ENCODE measurements around the gene MBOAT1.

The MBOAT1 gene

DNA sequence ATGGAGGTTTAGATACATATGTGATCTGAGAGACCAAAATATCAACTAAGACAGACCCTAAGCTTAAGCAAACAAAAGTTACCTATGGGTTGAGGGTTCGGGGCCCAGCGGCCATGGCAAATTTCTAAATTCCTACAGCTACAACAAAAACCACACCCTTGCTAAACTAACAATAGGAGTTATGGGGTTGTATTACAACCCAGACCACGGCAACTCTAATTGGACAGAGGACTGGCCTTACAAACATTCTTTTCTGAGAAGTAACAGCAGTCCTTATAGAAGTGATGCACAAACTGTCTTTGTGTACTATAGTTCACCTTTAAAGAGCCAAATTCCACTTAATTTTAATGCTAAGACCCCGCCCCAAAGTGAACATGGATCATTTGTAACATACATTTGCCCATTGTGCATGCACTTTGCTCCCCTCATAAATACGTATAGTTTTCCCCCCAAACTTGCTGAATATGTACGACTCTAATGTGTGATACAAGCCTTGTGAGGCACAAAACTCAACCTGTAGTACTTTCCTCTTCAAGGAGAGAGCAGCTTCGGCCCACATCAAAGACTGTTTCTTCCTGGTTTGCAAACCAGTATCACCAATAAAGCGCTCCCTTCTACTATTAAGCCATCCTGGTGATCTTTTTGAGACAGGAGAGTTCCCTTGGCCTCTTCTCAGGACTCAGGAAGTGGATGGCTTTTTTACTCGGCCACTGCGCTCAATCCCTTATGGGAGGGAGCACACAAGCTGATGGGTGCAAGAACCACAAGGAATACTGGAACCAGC is 25.6 kb upstream of the MBOAT1 start:
- TF ChIP-seq, protein P1, sequence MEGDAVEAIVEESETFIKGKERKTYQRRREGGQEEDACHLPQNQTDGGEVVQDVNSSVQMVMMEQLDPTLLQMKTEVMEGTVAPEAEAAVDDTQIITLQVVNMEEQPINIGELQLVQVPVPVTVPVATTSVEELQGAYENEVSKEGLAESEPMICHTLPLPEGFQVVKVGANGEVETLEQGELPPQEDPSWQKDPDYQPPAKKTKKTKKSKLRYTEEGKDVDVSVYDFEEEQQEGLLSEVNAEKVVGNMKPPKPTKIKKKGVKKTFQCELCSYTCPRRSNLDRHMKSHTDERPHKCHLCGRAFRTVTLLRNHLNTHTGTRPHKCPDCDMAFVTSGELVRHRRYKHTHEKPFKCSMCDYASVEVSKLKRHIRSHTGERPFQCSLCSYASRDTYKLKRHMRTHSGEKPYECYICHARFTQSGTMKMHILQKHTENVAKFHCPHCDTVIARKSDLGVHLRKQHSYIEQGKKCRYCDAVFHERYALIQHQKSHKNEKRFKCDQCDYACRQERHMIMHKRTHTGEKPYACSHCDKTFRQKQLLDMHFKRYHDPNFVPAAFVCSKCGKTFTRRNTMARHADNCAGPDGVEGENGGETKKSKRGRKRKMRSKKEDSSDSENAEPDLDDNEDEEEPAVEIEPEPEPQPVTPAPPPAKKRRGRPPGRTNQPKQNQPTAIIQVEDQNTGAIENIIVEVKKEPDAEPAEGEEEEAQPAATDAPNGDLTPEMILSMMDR (IDR thresholded peaks at IDR 0.05), result no peak

DNA sequence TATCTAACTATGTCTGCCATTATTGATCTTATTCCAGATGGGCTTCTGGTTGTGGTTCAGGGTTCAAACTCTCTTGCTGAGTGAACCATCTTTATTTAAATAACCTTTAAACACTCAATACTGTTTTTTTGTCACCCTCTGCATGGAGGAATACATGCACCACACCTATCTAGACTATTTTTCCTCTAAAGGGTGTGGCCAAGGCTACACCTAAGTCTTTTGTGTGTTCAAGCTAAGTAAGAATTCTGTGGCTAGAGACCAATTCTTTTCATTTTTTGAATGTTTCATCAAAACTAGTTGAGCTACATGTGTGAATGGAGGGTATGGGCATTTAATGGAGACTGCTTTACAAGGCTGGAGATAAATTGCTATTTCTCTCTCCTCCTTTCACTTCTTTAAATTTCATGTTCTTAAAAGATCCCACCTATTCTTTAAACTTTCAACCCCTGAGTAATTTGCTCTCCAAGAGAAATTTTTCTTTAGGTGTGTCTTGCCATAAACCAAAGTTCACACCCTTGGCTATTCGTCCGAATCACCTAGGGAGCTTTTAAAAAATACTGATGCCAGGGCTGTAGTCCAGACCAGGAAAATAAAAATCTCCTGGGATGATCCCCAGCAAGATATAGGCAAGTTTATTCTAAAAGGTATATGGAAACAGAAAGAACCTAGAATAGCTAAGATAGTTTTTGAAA is 24.8 kb upstream of the MBOAT1 start:
- TF ChIP-seq, protein P1 (IDR thresholded peaks at IDR 0.05), result no peak

DNA sequence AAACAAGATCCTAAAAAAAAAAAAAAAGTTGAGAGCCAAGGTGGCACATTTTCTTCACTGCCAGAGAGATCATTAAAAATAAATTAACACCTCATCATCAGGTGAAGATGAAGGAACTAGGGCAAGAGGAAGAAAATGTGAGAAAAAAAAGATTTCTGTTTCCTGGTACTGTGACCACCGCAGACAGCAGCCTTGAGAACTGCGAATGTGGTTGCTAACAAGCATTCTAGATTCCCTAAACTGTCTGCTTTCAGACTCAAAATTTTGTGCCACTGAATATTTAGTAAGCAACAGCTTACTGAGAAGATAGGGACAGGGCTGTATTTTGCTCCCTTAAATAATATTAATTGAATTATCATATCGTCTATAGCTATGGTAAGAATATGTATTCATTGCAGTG is 24.1 kb upstream of the MBOAT1 start:
- TF ChIP-seq, protein P1 (IDR thresholded peaks at IDR 0.05), result no peak

DNA sequence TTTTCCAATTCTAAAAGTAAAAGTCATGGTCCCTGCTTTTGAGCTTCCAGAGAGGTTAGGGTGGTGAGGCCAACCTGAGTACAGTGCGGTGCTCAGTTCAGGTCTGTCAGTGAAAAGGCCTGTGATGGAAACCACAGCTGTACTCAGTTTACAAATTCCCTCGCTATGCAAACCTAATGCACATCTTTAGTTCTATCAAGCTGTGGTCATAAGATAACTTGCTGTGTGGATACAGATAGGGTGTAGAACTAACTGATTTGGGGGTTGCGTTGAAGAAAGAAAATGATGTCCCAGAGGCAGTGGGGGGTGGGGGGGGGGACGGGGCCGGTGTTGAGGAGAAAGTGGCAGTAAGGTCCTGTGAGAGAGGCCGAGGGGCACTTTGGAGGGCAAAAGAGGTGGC is 22.8 kb upstream of the MBOAT1 start:
- TF ChIP-seq, protein P1 (IDR thresholded peaks at IDR 0.05), result no peak

DNA sequence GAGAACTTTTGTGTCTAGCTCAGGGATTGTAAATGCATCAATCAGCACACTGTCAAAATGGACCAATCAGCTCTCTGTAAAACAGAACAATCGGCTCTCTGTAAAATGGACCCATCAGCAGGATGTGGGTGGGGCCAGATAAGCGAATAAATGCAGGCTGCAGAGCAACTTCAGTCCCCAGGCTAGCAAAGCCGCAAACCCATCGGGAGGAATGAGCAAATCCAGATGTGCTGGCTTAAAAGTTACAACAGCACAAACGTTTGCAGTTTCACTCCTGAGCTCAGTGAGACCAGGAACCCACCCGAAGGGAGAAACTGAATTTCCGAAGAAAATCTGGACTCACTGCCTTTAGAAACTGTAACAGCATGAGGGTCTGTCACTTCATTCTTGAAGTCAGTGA is 21.9 kb upstream of the MBOAT1 start:
- TF ChIP-seq, protein P1 (IDR thresholded peaks at IDR 0.05), result no peak

DNA sequence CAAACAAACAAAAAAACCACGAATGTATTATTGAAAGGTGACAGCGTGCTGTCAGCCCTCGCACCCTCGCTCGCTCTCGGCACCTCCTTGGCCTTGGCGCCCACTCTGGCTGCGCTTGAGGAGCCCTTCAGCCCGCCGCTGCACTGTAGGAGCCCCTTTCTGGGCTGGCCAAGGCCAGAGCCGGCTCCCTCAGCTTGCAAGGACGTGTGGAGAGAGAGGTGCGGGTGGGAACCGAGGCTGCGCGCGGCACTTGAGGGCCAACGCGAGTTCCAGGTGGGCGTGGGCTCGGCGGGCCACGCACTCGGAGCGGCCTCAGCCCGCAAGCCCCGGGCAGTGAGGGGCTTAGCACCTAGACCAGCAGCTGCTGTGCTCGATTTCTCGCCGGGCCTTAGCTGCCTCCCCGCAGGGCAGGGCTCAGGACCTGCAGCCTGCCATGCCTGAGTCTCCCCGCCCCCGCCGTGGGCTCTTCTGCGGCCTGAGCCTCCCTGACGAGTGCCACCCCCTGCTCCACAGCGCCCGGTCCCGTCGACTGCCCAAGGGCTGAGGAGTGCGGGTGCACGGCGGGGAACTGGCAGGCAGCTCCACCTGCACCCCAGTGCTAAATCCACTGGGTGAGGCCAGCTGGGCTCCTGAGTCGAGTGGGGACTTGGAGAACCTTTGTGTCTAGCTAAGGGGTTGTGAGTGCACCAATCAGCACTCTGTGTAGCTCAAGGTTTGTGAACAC is 20.9 kb upstream of the MBOAT1 start:
- TF ChIP-seq, protein P1 (IDR thresholded peaks at IDR 0.05), result no peak

DNA sequence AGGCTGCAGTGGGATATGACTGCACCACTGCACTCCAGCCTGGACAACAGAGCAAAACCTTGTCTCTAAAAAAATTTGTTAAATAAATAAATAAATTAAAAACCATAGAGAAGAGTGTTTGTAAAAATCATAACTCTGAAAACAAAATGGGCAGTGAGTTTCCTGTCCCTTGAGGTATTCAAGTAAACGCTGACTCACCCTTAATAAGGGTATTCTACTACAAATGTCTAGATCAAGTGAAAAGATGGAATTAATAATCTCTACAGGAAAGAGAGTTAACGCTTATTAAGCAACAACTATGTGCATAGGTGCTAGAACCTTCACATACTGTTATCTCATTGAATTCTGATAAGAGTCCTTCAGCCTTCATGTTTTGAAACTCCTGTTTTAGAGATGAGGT is 19.9 kb upstream of the MBOAT1 start:
- TF ChIP-seq, protein P1 (IDR thresholded peaks at IDR 0.05), result no peak
